GM18505 (cell line): ENCODE data around the gene ANKS1A.
A peak's percentile ranks its signal among the peaks of the same experiment; 100 is the strongest.
"Not testable (repeated sequence)": the region's sequence is repeated elsewhere in the genome, so short reads cannot be mapped to it uniquely, and the experiment has no call there.

Experiments
- ATAC-seq: cut with Tn5 transposase; IDR thresholded peaks from one replicate; pipeline ENCODE4 v1.9.1; 2021; ENCODE audit not compliant: unreplicated experiment
- POLR2A ChIP-seq: IDR thresholded peaks from 4 replicates; pipeline ENCODE4 v1.6.1; 2011; ENCODE audit warnings: borderline replicate concordance; ENCODE audit not compliant: insufficient read depth, insufficient read length; ENCODE audit errors: extremely low read depth

ANKS1A gene

GRCh38 chr6:34875292-34876213, 13.5 kb upstream of the ANKS1A start:
- no peak for ATAC-seq
- no peak for TF ChIP-seq POLR2A

- no peak for ATAC-seq
- TF ChIP-seq POLR2A, result no peak
Measured at GRCh38 chr6:34876472-34876871, 12.6 kb upstream of the ANKS1A start.

- no peak for ATAC-seq
- TF ChIP-seq POLR2A, result no peak
Measured at GRCh38 chr6:34877259-34877658, 11.8 kb upstream of the ANKS1A start.

GRCh38 chr6:34877869-34878485, 11.1 kb upstream of the ANKS1A start:
- TF ChIP-seq POLR2A, result no peak
- ATAC-seq, result no peak

GRCh38 chr6:34884073-34884472, 5.0 kb upstream of the ANKS1A start:
- not testable (repeated sequence) for ATAC-seq

GRCh38 chr6:34884996-34885395, 4.1 kb upstream of the ANKS1A start:
- no peak for TF ChIP-seq POLR2A
- no peak for ATAC-seq

- ATAC-seq, result not testable (repeated sequence)
Measured at GRCh38 chr6:34885837-34886236, 3.2 kb upstream of the ANKS1A start.

- ATAC-seq, result peak; percentile 63
- TF ChIP-seq POLR2A, result peak; percentile 94
Measured at GRCh38 chr6:34887753-34888513, 1.1 kb upstream of the ANKS1A start, which contains the start of gene TAF11. Gene TAF11, minus strand, starts transcription at chr6:34888042. Its CDS starts 85 bp downstream, at chr6:34887957.

GRCh38 chr6:34888514-34888856, 570 bp upstream of the ANKS1A start:
- TF ChIP-seq POLR2A, result no peak
- ATAC-seq, result no peak

GRCh38 chr6:34890533-34890925, 1.5 kb downstream of the ANKS1A start:
- no peak for ATAC-seq

GRCh38 chr6:34891296-34891695, 2.2 kb downstream of the ANKS1A start:
- no peak for ATAC-seq
- no peak for TF ChIP-seq POLR2A

More at GRCh38 chr6:34890533-34890925, 1.5 kb downstream of the ANKS1A start:
- TF ChIP-seq POLR2A, result no peak

GRCh38 chr6:34894693-34895092, 5.6 kb downstream of the ANKS1A start:
- no peak for TF ChIP-seq POLR2A
- no peak for ATAC-seq

- TF ChIP-seq POLR2A, result no peak
- ATAC-seq, result no peak
Measured at GRCh38 chr6:34897130-34897529, 8.1 kb downstream of the ANKS1A start.

- no peak for ATAC-seq
- no peak for TF ChIP-seq POLR2A
Measured at GRCh38 chr6:34897716-34898115, 8.7 kb downstream of the ANKS1A start.

- ATAC-seq, result not testable (repeated sequence)
Measured at GRCh38 chr6:34899748-34900147, 10.7 kb downstream of the ANKS1A start.
